Measurements from ENCODE around the gene CACNB4. TPM values are rescaled to one million over a fixed set of nuclear protein-coding genes. Genes with fewer than 3 reads are reported as not detected.

The CACNB4 gene
- total RNA-seq, 2 experiments from 2014 or later, result 0.06 to 0.76 TPM

DNA sequence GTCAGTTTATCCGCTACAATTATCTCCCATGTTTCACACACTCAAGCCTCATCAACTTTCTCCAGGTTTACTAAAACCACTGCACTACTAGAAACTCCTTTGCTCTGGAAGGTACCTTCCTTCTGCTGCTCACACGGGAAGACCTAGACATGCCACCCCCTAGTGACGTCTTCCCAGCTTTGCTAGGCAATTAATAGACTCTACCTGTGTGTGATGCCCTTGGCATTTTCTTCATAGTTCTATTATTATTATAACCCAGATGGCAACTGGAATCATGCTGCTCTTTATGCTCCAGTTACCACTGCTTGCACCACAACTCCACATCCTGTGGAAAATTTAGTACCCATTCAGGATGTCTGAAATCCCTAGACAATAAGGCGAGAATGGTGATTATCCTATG lies 42.4 kb downstream of the CACNB4 start:
- H3K4me2 ChIP-seq (ENCODE audit: low read length), result no peak overlapping the region
- H3K9me3 ChIP-seq (ENCODE audit: low read length), result no peaks in the 10 kb centered on the region
- H4K20me1 ChIP-seq (ENCODE audit: insufficient read depth, low read length), result no peaks in the 10 kb centered on the region
- CTCF ChIA-PET (ENCODE audit: unreplicated experiment), result no interaction called here
- no peak overlapping the region for H3K4me3 ChIP-seq (ENCODE audit: low read depth, low read length, poor library complexity, severe bottlenecking)
- H3K79me2 ChIP-seq (ENCODE audit: insufficient read depth, low read depth, low read length), result no peaks in the 10 kb centered on the region
- H3K27ac ChIP-seq (ENCODE audit: low read depth, low read length, poor library complexity, severe bottlenecking), result no peak overlapping the region
- intact Hi-C loops (cut with micrococcal nuclease; ENCODE audit: unreplicated experiment), result no loop called here
- no peaks in the 10 kb centered on the region for H3K9me2 ChIP-seq (ENCODE audit: insufficient read depth, low read length)
- no TSS peak for BruUV-seq (replicated peaks)
- no peaks in the 10 kb centered on the region for H3K4me1 ChIP-seq (ENCODE audit: insufficient read depth, low read length, poor library complexity, severe bottlenecking)
- POLR2A ChIA-PET, result no interaction called here
- DNase-seq (ENCODE audit: low spot score), result no peak
- TF ChIP-seq EZH2phosphoT487 (IDR thresholded peaks at IDR 0.05; ENCODE audit: borderline replicate concordance, low read depth, low read length), result no peak
- TF ChIP-seq, protein P1, sequence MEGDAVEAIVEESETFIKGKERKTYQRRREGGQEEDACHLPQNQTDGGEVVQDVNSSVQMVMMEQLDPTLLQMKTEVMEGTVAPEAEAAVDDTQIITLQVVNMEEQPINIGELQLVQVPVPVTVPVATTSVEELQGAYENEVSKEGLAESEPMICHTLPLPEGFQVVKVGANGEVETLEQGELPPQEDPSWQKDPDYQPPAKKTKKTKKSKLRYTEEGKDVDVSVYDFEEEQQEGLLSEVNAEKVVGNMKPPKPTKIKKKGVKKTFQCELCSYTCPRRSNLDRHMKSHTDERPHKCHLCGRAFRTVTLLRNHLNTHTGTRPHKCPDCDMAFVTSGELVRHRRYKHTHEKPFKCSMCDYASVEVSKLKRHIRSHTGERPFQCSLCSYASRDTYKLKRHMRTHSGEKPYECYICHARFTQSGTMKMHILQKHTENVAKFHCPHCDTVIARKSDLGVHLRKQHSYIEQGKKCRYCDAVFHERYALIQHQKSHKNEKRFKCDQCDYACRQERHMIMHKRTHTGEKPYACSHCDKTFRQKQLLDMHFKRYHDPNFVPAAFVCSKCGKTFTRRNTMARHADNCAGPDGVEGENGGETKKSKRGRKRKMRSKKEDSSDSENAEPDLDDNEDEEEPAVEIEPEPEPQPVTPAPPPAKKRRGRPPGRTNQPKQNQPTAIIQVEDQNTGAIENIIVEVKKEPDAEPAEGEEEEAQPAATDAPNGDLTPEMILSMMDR (conservative IDR thresholded peaks at IDR 0.05; ENCODE audit: low read length), result no peak
- no peak overlapping the region for H2AFZ ChIP-seq (ENCODE audit: low read length)
- no peaks in the 10 kb centered on the region for H3K36me3 ChIP-seq (ENCODE audit: insufficient read depth, low read length)

DNA sequence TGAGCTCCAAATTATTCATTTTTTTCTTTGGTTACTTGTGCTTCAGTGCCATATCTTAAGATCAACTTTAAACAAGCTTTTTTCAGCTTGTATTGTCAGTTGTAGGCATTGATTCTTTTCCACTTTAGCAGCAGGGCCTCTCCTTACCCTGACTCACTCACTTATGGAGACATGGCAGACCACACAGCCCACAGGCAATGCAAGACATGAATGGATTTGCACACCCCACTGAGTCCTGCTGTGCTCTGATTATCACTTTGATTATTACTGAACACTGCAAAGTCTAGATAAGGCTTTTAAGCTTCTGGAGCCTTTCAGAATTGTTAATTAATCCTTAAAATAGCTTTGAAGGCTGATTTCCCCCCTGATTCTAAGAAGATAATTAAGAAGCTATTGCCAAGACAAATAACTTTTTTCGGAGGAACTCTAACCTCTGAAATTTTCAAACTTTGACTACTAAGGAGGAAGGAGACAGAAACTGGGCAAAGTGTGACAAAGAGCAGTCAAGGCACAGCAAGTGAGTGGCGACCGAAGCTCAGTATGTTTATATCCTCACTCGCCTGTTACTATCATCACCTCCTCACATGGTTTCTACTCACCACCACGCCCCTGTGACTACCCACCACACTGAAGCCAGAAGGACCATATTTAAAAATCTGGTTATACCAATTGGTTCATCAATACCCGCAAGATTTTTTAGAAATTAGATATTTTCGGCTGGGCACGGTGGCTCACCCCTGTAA lies 43.3 kb downstream of the CACNB4 start:
- H3K27ac ChIP-seq (ENCODE audit: low read depth, low read length, poor library complexity, severe bottlenecking), result no peak overlapping the region
- no peak for DNase-seq (ENCODE audit: low spot score)
- TF ChIP-seq, protein P1 (conservative IDR thresholded peaks at IDR 0.05; ENCODE audit: low read length), result no peak
- no peak for TF ChIP-seq EZH2phosphoT487 (IDR thresholded peaks at IDR 0.05; ENCODE audit: borderline replicate concordance, low read depth, low read length)
- H3K4me1 ChIP-seq (ENCODE audit: insufficient read depth, low read length, poor library complexity, severe bottlenecking), result no peaks in the 10 kb centered on the region
- no peaks in the 10 kb centered on the region for H3K9me2 ChIP-seq (ENCODE audit: insufficient read depth, low read length)
- no peaks in the 10 kb centered on the region for H3K79me2 ChIP-seq (ENCODE audit: insufficient read depth, low read depth, low read length)
- no TSS peak for BruUV-seq (replicated peaks)
- H3K4me2 ChIP-seq (ENCODE audit: low read length), result no peak overlapping the region
- H3K4me3 ChIP-seq (ENCODE audit: low read depth, low read length, poor library complexity, severe bottlenecking), result no peak overlapping the region
- CTCF ChIA-PET (ENCODE audit: unreplicated experiment), result interaction anchor here (0.6 kb wide), 1 partner anchor 624 kb away, joined by 3 read pairs; no protein-coding TSS in a partner anchor
- no peaks in the 10 kb centered on the region for H4K20me1 ChIP-seq (ENCODE audit: insufficient read depth, low read length)
- H2AFZ ChIP-seq (ENCODE audit: low read length), result no peak overlapping the region
- intact Hi-C loops (cut with micrococcal nuclease; ENCODE audit: unreplicated experiment), result no loop called here
- H3K36me3 ChIP-seq (ENCODE audit: insufficient read depth, low read length), result no peaks in the 10 kb centered on the region
- no peaks in the 10 kb centered on the region for H3K9me3 ChIP-seq (ENCODE audit: low read length)
- POLR2A ChIA-PET, result interaction anchor here (0.9 to 1.3 kb wide), 3 partner anchors 9 to 441 kb away, joined by 3 to 5 read pairs (median 3); no protein-coding TSS in a partner anchor

DNA sequence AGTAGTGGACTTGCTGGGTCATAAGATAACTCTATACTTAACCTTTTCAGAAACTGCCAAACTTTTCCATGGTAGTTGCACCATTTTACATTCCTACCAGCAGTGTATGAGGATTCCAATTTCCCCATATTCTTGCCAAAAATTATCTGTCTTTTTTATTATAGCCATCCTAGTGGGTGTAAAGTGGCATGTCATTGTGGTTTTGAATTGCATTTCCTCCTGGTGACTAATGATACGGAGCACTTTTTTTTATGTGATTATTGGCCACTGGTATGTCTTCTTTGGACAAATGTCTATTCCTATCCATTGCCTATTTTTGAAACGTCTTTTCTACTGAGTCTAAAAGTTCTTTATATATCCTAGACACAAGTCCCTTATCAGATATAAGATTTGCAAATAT lies 44.3 kb downstream of the CACNB4 start:
- POLR2A ChIA-PET, result interaction anchor here (1.0 to 1.3 kb wide), 2 partner anchors 8 to 27 kb away, joined by 3 to 5 read pairs; no protein-coding TSS in a partner anchor
- Histone ChIP-seq H3K4me1 (ENCODE audit: insufficient read depth, low read length, poor library complexity, severe bottlenecking) (no peaks in the 10 kb centered on the region), H4K20me1 (ENCODE audit: insufficient read depth, low read length) (no peaks in the 10 kb centered on the region), H3K9me2 (ENCODE audit: insufficient read depth, low read length) (no peaks in the 10 kb centered on the region), H3K9me3 (ENCODE audit: low read length) (no peaks in the 10 kb centered on the region), H2AFZ (ENCODE audit: low read length) (no peak overlapping the region), H3K4me2 (ENCODE audit: low read length) (no peak overlapping the region), H3K79me2 (ENCODE audit: insufficient read depth, low read depth, low read length) (no peaks in the 10 kb centered on the region), H3K4me3 (ENCODE audit: low read depth, low read length, poor library complexity, severe bottlenecking) (no peak overlapping the region), H3K27ac (ENCODE audit: low read depth, low read length, poor library complexity, severe bottlenecking) (no peak overlapping the region), H3K36me3 (ENCODE audit: insufficient read depth, low read length) (no peaks in the 10 kb centered on the region)
- DNase-seq (ENCODE audit: low spot score), result no peak
- intact Hi-C loops (cut with micrococcal nuclease; ENCODE audit: unreplicated experiment), result no loop called here
- TF ChIP-seq EZH2phosphoT487 (IDR thresholded peaks at IDR 0.05; ENCODE audit: borderline replicate concordance, low read depth, low read length), result no peak
- TF ChIP-seq, protein P1 (conservative IDR thresholded peaks at IDR 0.05; ENCODE audit: low read length), result no peak
- no TSS peak for BruUV-seq (replicated peaks)
- CTCF ChIA-PET (ENCODE audit: unreplicated experiment), result no interaction called here

Data from OCI-LY7 (cell line).